A549 (cell line): ENCODE measurements around the gene MME. TPM values are rescaled to one million over a fixed set of nuclear protein-coding genes. Genes with fewer than 3 reads are reported as not detected.

ENCODE experiments used
- ATAC-seq, 2 experiments: fragments of 200-7000 bp in 1 of 2; fragments of >200 bp in 1 of 2; cut with Nextera tagmentation in 1 of 2; cut with Tn5 transposase in 1 of 2; 3 replicates each; pipeline versions ENCODE4 v1.8.0 to v1.9.1; 2018 to 2020; ENCODE audit warnings: mild to moderate bottlenecking in 1 of 2, moderate library complexity in 1 of 2
- CTCF ChIA-PET: fragments of 300-600 bp; sonication (Branson Sonifier 250); formaldehyde crosslinking; extraction: SDS; loops from one replicate; lab custom pipeline; 2021; ENCODE audit warnings: antibody characterized with exemption, inconsistent platforms; lab: Yijun Ruan, JAX
- POLR2A ChIA-PET: fragments of 350-600 bp; formaldehyde crosslinking; extraction: SDS; loops from one replicate; lab custom pipeline; 2021; ENCODE audit warnings: antibody characterized with exemption, inconsistent platforms; lab: Yijun Ruan, JAX
- DNase-seq, 2 experiments: peaks; one replicate each; pipeline versions ENCODE4 v3.0.0 to v3.0.0-alpha.2; 2011 to 2016; ENCODE audit warnings: low read depth in 1 of 2, low spot score in 1 of 2
- FAIRE-seq: peaks from 2 replicates; lab custom pipeline; 2011; peaks lifted over from hg19 to GRCh38; lab: Jason Lieb, UNC
- H3K27ac ChIP-seq, 2 experiments: fragments of >200 bp; sonication (Bioruptor Twin); formaldehyde crosslinking; 3 replicates each; pipeline ENCODE4 v1.5.1; 2016 to 2017
- H3K4me1 ChIP-seq: fragments of >200 bp; sonication (Bioruptor Twin); formaldehyde crosslinking; 3 replicates; pipeline ENCODE4 v1.6.1; 2016
- H3K4me2 ChIP-seq: fragments of >200 bp; sonication (Bioruptor Twin); formaldehyde crosslinking; 3 replicates; pipeline ENCODE4 v1.6.1; 2016
- H3K4me3 ChIP-seq: fragments of >200 bp; sonication (Bioruptor Twin); formaldehyde crosslinking; 3 replicates; pipeline ENCODE4 v1.5.1; 2016
- H3K9me3 ChIP-seq: fragments of >200 bp; sonication (Bioruptor Twin); formaldehyde crosslinking; 3 replicates; pipeline ENCODE4 v1.6.1; 2016
- CHD4 ChIP-seq: fragments of 200-600 bp; sonication (generic); IDR thresholded peaks from 2 replicates; pipeline ENCODE4 v1.6.1; 2016; ENCODE audit warnings: antibody characterized with exemption, mild to moderate bottlenecking, borderline replicate concordance
- CTCF ChIP-seq: fragments of >200 bp; sonication (Bioruptor Twin); formaldehyde crosslinking; IDR thresholded peaks from 3 replicates; pipeline ENCODE4 v1.5.1; 2016
- EHF ChIP-seq: fragments of 250-450 bp; sonication (Bioruptor Pico); IDR thresholded peaks from 2 replicates; pipeline ENCODE4 v1.5.0; 2020; ENCODE audit warnings: mild to moderate bottlenecking
- EHMT2 ChIP-seq: fragments of 200-600 bp; sonication (generic); IDR thresholded peaks from 2 replicates; pipeline ENCODE4 v1.6.1; 2016; ENCODE audit warnings: antibody characterized with exemption, low read depth, mild to moderate bottlenecking, moderate library complexity
- ELK1 ChIP-seq: fragments of 150-350 bp; IDR thresholded peaks from 2 replicates; pipeline ENCODE4 v1.6.1; 2014; ENCODE audit warnings: low read depth, mild to moderate bottlenecking, low read length
- ESRRA ChIP-seq: fragments of 150-350 bp; IDR thresholded peaks from 2 replicates; pipeline ENCODE4 v1.6.1; 2014; ENCODE audit warnings: mild to moderate bottlenecking, low read length, borderline replicate concordance
- FOSB ChIP-seq: fragments of 250-450 bp; sonication (Bioruptor Pico); IDR thresholded peaks from 2 replicates; pipeline ENCODE4 v1.5.0; 2020; ENCODE audit warnings: mild to moderate bottlenecking, moderate library complexity
- FOSL2 ChIP-seq, 2 experiments: fragments of 450-650 bp in 1 of 2; fragments of >200 bp in 1 of 2; sonication (Bioruptor Twin) in 1 of 2; formaldehyde crosslinking; IDR thresholded peaks; 2 replicates each; pipeline versions ENCODE4 v1.5.0 to v1.6.1; 2016 to 2020; ENCODE audit warnings: mild to moderate bottlenecking in 1 of 2, moderate library complexity in 1 of 2
- FOXS1 ChIP-seq: fragments of 250-450 bp; sonication (Bioruptor Pico); IDR thresholded peaks from 2 replicates; pipeline ENCODE4 v1.5.0; 2020; ENCODE audit warnings: mild to moderate bottlenecking, moderate library complexity
- GATA3 ChIP-seq: IDR thresholded peaks from 2 replicates; pipeline ENCODE4 v1.6.1; 2012; ENCODE audit warnings: borderline replicate concordance
- HDAC2 ChIP-seq: fragments of 200-600 bp; sonication (generic); IDR thresholded peaks from 2 replicates; pipeline ENCODE4 v1.6.1; 2016
- HEYL ChIP-seq: fragments of 250-450 bp; sonication (Bioruptor Pico); IDR thresholded peaks from 2 replicates; pipeline ENCODE4 v1.8.0; 2021; ENCODE audit warnings: mild to moderate bottlenecking, moderate library complexity
- HMGXB4 ChIP-seq: fragments of 250-450 bp; sonication (Bioruptor Pico); IDR thresholded peaks from 2 replicates; pipeline ENCODE4 v1.5.0; 2021; ENCODE audit warnings: mild to moderate bottlenecking, moderate library complexity, borderline replicate concordance
- JUN ChIP-seq, 2 experiments: fragments of >200 bp; sonication (Bioruptor Twin); formaldehyde crosslinking; IDR thresholded peaks; 2 replicates in 1 of 2; 3 replicates in 1 of 2; pipeline ENCODE4 v1.6.1; 2016 to 2017
- JUNB ChIP-seq: fragments of >200 bp; sonication (Bioruptor Twin); formaldehyde crosslinking; IDR thresholded peaks from 2 replicates; pipeline ENCODE4 v1.6.1; 2016
- KDM1A ChIP-seq: fragments of 200-600 bp; sonication (generic); IDR thresholded peaks from 2 replicates; pipeline ENCODE4 v1.6.1; 2016; ENCODE audit warnings: low read depth, mild to moderate bottlenecking
- KDM5A ChIP-seq: fragments of 200-600 bp; sonication (generic); IDR thresholded peaks from 2 replicates; pipeline ENCODE4 v1.6.1; 2016; ENCODE audit warnings: antibody characterized with exemption, mild to moderate bottlenecking
- MAFK ChIP-seq: fragments of 450-650 bp; IDR thresholded peaks from 2 replicates; pipeline ENCODE4 v1.6.1; 2014; ENCODE audit not compliant: partially characterized antibody
- NFE2L2 ChIP-seq: fragments of 150-350 bp; conservative IDR thresholded peaks from 2 replicates; pipeline ENCODE4 v1.6.1; 2014; ENCODE audit warnings: low read length
- NPAS2 ChIP-seq: fragments of 250-450 bp; sonication (Bioruptor Pico); IDR thresholded peaks from 2 replicates; pipeline ENCODE4 v1.8.0; 2022; ENCODE audit warnings: mild to moderate bottlenecking, moderate library complexity, borderline replicate concordance
- PBX3 ChIP-seq: IDR thresholded peaks from 2 replicates; pipeline ENCODE4 v1.6.1; 2012
- PHF8 ChIP-seq: fragments of 200-600 bp; sonication (generic); IDR thresholded peaks from 2 replicates; pipeline ENCODE4 v1.6.1; 2016; ENCODE audit warnings: low read depth, mild to moderate bottlenecking, antibody characterized with exemption, moderate library complexity, borderline replicate concordance
- RAD21 ChIP-seq, 2 experiments: fragments of >200 bp in 1 of 2; sonication (Bioruptor Twin) in 1 of 2; formaldehyde crosslinking in 1 of 2; IDR thresholded peaks in 1 of 2; conservative IDR thresholded peaks in 1 of 2; 2 replicates in 1 of 2; 3 replicates in 1 of 2; pipeline ENCODE4 v1.6.1; 2012 to 2018; ENCODE audit warnings: inconsistent platforms in 1 of 2
- RCOR1 ChIP-seq: fragments of 150-350 bp; IDR thresholded peaks from 2 replicates; pipeline ENCODE4 v1.6.1; 2014; ENCODE audit warnings: antibody characterized with exemption, low read length, low read depth
- RFX5 ChIP-seq: fragments of 450-650 bp; IDR thresholded peaks from 2 replicates; pipeline ENCODE4 v1.7.1; 2014; ENCODE audit warnings: antibody characterized with exemption, mild to moderate bottlenecking, moderate library complexity
- USF2 ChIP-seq: fragments of 450-650 bp; IDR thresholded peaks from 2 replicates; pipeline ENCODE4 v1.6.1; 2014; ENCODE audit warnings: antibody characterized with exemption
- WGBS: methylation state at CpG from one replicate; pipeline ENCODE4 v1.1.6; 2017; ENCODE audit errors: missing lambda C conversion rate; 5-methylcytosine and 5-hydroxymethylcytosine counted together
- polyA plus RNA-seq, 4 experiments: library from polyadenylated mRNA; depleted of rRNA in 3 of 4; stranded (reverse); fragments of >200 nt; fragmentation: RNase III in 1 of 4; extraction: RNeasy Plus Mini Kit Qiagen cat#74134 plus additional on column Dnase treatment in 1 of 4; gene quantifications; 2 replicates in 3 of 4; 3 replicates in 1 of 4; pipeline ENCODE4 v1.2.3, GENCODE V29; 2011 to 2017

The MME gene
- polyA plus RNA-seq, 2 of the 4 experiments (the other 2 are of a cell fraction), result not detected

- POLR2A ChIA-PET, result interaction anchor here (0.6 kb wide), 1 partner anchor 157 kb away, joined by 10 read pairs; no protein-coding TSS in a partner anchor
- FAIRE-seq (no peak), ATAC-seq (no peak), DNase-seq (no peak)
- no peak overlapping the region for H3K27ac ChIP-seq
- TF ChIP-seq HDAC2 (no peak), CHD4 (no peak), HMGXB4 (no peak), NPAS2 (CRISPR knock-in tag) (no peak), EHF (CRISPR knock-in tag) (no peak), GATA3 (no peak), ELK1 (no peak), RCOR1 (no peak), USF2 (no peak), MAFK (no peak), EHMT2 (no peak), PHF8 (no peak), RFX5 (no peak), JUNB (no peak), FOSL2 (IDR thresholded peaks at IDR 0.05) (no peak), FOSL2 (CRISPR knock-in tag; IDR thresholded peaks at IDR 0.05) (no peak), NFE2L2 (no peak), FOSB (CRISPR knock-in tag) (no peak), CTCF (no peak), JUN (IDR thresholded peaks at IDR 0.05) (no peak)
- TF ChIP-seq, all 56 proteins: peak for 0
- H3K4me2 ChIP-seq, result no peak overlapping the region
- CTCF ChIA-PET, result interaction anchor here (0.8 kb wide), 1 partner anchor 18 kb away, joined by 3 read pairs; no protein-coding TSS in a partner anchor
- no peak overlapping the region for H3K4me3 ChIP-seq
- no peaks in the 10 kb centered on the region for H3K9me3 ChIP-seq
- 14% methylated on average over 4 of the region's 4 CpGs for WGBS
- H3K4me1 ChIP-seq, result no peaks in the 10 kb centered on the region
Measured at GRCh38 chr3:155096303-155097008, 16.3 kb downstream of the MME start.

- Histone ChIP-seq H3K4me3 (no peak overlapping the region), H3K9me3 (no peaks in the 10 kb centered on the region), H3K4me2 (no peak overlapping the region), H3K27ac (no peak overlapping the region), H3K4me1 (no peaks in the 10 kb centered on the region)
- ChIA-PET CTCF (no interaction called here), POLR2A (interaction anchor here (0.6 kb wide), 1 partner anchor 158 kb away, joined by 10 read pairs; no protein-coding TSS in a partner anchor)
- no peak for ATAC-seq
- FAIRE-seq, result no peak
- no peak for DNase-seq
- WGBS, result 2% methylated on average over 2 of the region's 2 CpGs
- no peak for TF ChIP-seq RFX5
- no peak for TF ChIP-seq JUNB
- no peak for TF ChIP-seq KDM1A
- no peak for TF ChIP-seq HEYL
- no peak for TF ChIP-seq ESRRA
- TF ChIP-seq KDM5A, result no peak
- TF ChIP-seq RAD21 (conservative IDR thresholded peaks at IDR 0.05 in 1 of 2, IDR thresholded peaks at IDR 0.05 in 1 of 2), result no peak
- no peak for TF ChIP-seq FOXS1 (CRISPR knock-in tag)
- no peak for TF ChIP-seq NFE2L2
- no peak for TF ChIP-seq PBX3
Measured at GRCh38 chr3:155097009-155097349, 16.9 kb downstream of the MME start.
